Lung (tissue), 12 donors: ENCODE data around the gene GPNMB. TPM values are rescaled to one million over a fixed set of nuclear protein-coding genes. Genes with fewer than 3 reads are reported as not detected.
A peak's percentile ranks its signal among the peaks of the same experiment; 100 is the strongest.

Experiments
- ATAC-seq: fragments of 200-7000 bp; cut with Tn5 transposase; one replicate; pipeline ENCODE4 v1.9.1; 2020; ENCODE audit warnings: moderate number of reproducible peaks; ENCODE audit not compliant: insufficient read depth, low FRiP score
- DNase-seq, 3 donors: peaks; one replicate each; pipeline ENCODE4 v3.0.0-alpha.2; 2013 to 2017
- H3K27ac ChIP-seq, 2 donors: one replicate each; pipeline ENCODE4 v1.5.1; 2013; ENCODE audit warnings: mild to moderate bottlenecking in 2 of 2, moderate library complexity in 2 of 2, control low read depth in 1 of 2, inconsistent platforms in 1 of 2, low read depth in 1 of 2, low read length in 1 of 2
- H3K27me3 ChIP-seq, 3 donors: one replicate each; pipeline ENCODE4 v1.5.1; 2013; ENCODE audit warnings: low read length in 2 of 3; ENCODE audit not compliant: control insufficient read depth in 3 of 3, insufficient read depth in 3 of 3
- H3K36me3 ChIP-seq, 4 donors: one replicate each; pipeline ENCODE4 v1.5.1; 2013; ENCODE audit warnings: low read length in 4 of 4, mild to moderate bottlenecking in 1 of 4, moderate library complexity in 1 of 4; ENCODE audit not compliant: control insufficient read depth in 4 of 4, insufficient read depth in 4 of 4
- H3K4me1 ChIP-seq, 5 donors: one replicate each; pipeline ENCODE4 v1.5.1; 2013; ENCODE audit warnings: low read length in 5 of 5, mild to moderate bottlenecking in 2 of 5, moderate library complexity in 1 of 5; ENCODE audit not compliant: control insufficient read depth in 5 of 5, insufficient read depth in 5 of 5
- H3K4me3 ChIP-seq: one replicate; pipeline ENCODE4 v1.5.1; 2013; ENCODE audit warnings: mild to moderate bottlenecking, control low read depth, moderate library complexity
- H3K9ac ChIP-seq, 2 donors: one replicate each; pipeline ENCODE4 v1.5.1; 2013; ENCODE audit warnings: low read length in 2 of 2, control low read depth in 1 of 2; ENCODE audit not compliant: insufficient read depth in 1 of 2
- H3K9me3 ChIP-seq, 4 donors: one replicate each; pipeline ENCODE4 v1.5.1; 2013; ENCODE audit warnings: low read length in 3 of 4, mild to moderate bottlenecking in 1 of 4, moderate library complexity in 1 of 4; ENCODE audit not compliant: control insufficient read depth in 4 of 4, insufficient read depth in 3 of 4
- WGBS, 2 donors: extraction: QIAGEN DNeasy Blood & Tissue Kit; methylation state at CpG; one replicate each; pipeline ENCODE4 v1.1.7; 2013; 5-methylcytosine and 5-hydroxymethylcytosine counted together
- polyA plus RNA-seq, 2 donors: library from polyadenylated mRNA; stranded (reverse); fragments of 200-250 nt; gene quantifications; one replicate each; pipeline ENCODE4 v1.2.1, GENCODE V29; 2013
- total RNA-seq, 2 donors: library from RNA; depleted of rRNA in 1 of 2; stranded (reverse); fragments of >200 nt in 1 of 2; gene quantifications; one replicate each; pipeline ENCODE4 v1.2.1, GENCODE V29; 2014 to 2021
- TF ChIP-seq, protein P1 (sequence below): IDR thresholded peaks from 2 replicates; pipeline ENCODE4 v1.5.1; 2012; ENCODE audit warnings: mild to moderate bottlenecking; ENCODE audit errors: control extremely low read depth, extremely low read depth
- donor health status: control.
- donor health status: control.
- donor health status: Bipolar disorder and iron deficiency.
- donor health status: healthy.
- donor health status: DM: yes; HTN: yes; CAD: no.

GPNMB gene
- total and polyA plus RNA-seq, 4 donors = 47.7 to 127 (median 77.5) TPM

DNA sequence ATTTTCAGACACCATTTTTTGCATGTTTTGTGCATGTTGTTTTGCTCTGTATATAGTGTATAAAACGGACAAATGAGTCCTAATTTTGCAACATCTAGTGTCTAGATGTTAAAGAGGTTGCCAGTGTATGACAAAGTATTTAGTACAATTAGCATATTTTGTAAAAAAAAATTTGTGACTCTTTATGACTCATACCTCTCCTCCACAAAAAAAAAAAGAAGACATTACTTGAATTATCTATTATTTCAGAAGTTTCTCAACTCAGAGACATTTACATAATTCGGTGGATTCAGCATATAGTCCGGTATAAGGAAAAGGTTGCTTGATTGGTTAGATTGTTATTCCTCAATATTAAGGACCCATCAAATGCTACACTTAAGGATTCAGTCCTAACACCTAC is 38.7 kb upstream of the GPNMB start:
- ATAC-seq = no peak
- Histone ChIP-seq H3K4me1 (no peaks in the 10 kb centered on the region), H3K4me3 (no peak overlapping the region), H3K9me3 (peaks cover 0 to 2% (median 0%) of the 10 kb centered on the region in 4 donors), H3K36me3 (no peaks in the 10 kb centered on the region), H3K27me3 (peaks cover 0 to 2% (median 0%) of the 10 kb centered on the region in 3 donors), H3K9ac (no peak overlapping the region), H3K27ac (no peak overlapping the region)
- DNase-seq = no peak
- TF ChIP-seq, protein P1, sequence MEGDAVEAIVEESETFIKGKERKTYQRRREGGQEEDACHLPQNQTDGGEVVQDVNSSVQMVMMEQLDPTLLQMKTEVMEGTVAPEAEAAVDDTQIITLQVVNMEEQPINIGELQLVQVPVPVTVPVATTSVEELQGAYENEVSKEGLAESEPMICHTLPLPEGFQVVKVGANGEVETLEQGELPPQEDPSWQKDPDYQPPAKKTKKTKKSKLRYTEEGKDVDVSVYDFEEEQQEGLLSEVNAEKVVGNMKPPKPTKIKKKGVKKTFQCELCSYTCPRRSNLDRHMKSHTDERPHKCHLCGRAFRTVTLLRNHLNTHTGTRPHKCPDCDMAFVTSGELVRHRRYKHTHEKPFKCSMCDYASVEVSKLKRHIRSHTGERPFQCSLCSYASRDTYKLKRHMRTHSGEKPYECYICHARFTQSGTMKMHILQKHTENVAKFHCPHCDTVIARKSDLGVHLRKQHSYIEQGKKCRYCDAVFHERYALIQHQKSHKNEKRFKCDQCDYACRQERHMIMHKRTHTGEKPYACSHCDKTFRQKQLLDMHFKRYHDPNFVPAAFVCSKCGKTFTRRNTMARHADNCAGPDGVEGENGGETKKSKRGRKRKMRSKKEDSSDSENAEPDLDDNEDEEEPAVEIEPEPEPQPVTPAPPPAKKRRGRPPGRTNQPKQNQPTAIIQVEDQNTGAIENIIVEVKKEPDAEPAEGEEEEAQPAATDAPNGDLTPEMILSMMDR = no peak
- 53 to 70% methylated on average over 3 of the region's 3 CpGs for WGBS, 2 donors

DNA sequence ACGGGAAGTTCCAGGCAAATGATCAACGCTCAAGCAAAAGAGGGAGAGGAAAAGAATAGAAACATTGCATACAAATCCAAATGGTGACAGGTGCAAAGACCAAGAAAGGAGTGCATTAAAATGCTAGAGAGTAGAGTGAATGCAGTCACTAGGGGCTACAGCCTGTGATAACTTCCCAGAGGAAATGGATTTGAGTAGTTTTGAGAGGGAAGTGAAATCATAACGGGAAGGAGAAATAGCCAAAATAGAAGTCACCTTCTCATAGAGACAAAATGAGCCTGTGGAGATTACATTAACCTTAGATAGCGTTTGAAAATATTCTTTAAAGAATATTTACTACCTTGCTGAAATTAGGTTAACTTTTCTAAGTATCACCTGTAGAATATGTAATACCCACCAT is 38.3 kb upstream of the GPNMB start:
- ATAC-seq = no peak
- 64 to 72% methylated on average over 4 of the region's 4 CpGs for WGBS, 2 donors
- Histone ChIP-seq H3K9ac (no peak overlapping the region), H3K27ac (no peak overlapping the region), H3K4me3 (no peak overlapping the region), H3K27me3 (peaks cover 0 to 2% (median 0%) of the 10 kb centered on the region in 3 donors), H3K4me1 (no peaks in the 10 kb centered on the region), H3K9me3 (peaks cover 0 to 2% (median 0%) of the 10 kb centered on the region in 4 donors), H3K36me3 (no peaks in the 10 kb centered on the region)
- TF ChIP-seq, protein P1 = no peak
- no peak for DNase-seq

DNA sequence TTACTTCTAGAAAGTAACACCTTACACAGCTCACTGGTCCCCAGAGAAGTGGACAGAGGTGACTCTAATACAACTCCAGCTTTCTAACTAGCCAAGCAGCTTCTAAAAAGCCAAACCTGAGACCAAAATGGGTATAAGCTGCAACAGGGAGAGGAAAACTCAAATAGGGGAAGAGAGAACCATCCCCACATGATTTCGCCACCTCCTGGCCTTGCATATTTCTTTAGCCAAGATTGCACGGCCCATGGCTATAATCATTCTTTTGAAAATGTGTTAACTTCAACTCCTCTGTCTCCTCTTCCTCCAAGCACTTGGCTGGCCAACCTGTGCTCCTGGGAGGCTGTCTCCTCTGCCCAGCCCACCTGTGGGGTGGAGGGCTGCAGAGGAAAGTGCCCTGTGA is 36.1 kb upstream of the GPNMB start:
- Histone ChIP-seq H3K4me3 (no peak overlapping the region), H3K27me3 (no peaks in the 10 kb centered on the region), H3K36me3 (no peaks in the 10 kb centered on the region), H3K27ac (peak overlapping the region in 1 of 2 donors; percentile 26), H3K4me1 (no peaks in the 10 kb centered on the region), H3K9me3 (peaks cover 0 to 2% (median 0%) of the 10 kb centered on the region in 4 donors), H3K9ac (no peak overlapping the region)
- TF ChIP-seq, protein P1 = no peak
- DNase-seq (no peak), ATAC-seq (no peak)
- 29 to 67% methylated on average over 2 of the region's 2 CpGs for WGBS, 2 donors

DNA sequence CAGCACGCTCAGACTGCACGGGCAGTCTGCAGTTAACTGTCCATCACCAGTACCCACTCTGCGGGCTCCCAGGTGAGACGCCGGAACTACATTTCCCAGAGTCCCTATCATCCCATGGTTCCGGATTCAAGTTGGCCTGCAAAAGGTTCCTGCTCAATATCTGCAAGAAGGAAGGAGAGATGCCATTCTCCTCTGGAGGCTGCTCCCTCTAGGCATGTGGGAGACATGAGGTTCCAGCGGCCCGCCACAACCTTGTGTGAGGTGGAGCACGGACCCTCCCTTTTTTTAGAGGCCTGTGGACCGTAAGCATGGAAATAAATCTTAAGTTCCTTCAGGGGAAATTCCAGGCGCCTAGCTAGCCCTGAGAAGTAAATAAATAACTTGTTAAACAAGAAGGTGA is 35.0 kb upstream of the GPNMB start:
- no peak for ATAC-seq
- TF ChIP-seq, protein P1 = no peak
- Histone ChIP-seq H3K4me3 (no peak overlapping the region), H3K27me3 (no peaks in the 10 kb centered on the region), H3K9ac (no peak overlapping the region), H3K27ac (no peak overlapping the region), H3K4me1 (no peaks in the 10 kb centered on the region), H3K9me3 (no peaks in the 10 kb centered on the region), H3K36me3 (no peaks in the 10 kb centered on the region)
- WGBS, 2 donors = 66 to 92% methylated on average over 11 of the region's 11 CpGs
- no peak for DNase-seq
